Measurements from ENCODE around the gene ARL2BP. TPM values are rescaled to one million over a fixed set of nuclear protein-coding genes. Genes with fewer than 3 reads are reported as not detected.

Gene ARL2BP
- total RNA-seq, 1 donor from 2014 or later: 38.4 TPM

DNA sequence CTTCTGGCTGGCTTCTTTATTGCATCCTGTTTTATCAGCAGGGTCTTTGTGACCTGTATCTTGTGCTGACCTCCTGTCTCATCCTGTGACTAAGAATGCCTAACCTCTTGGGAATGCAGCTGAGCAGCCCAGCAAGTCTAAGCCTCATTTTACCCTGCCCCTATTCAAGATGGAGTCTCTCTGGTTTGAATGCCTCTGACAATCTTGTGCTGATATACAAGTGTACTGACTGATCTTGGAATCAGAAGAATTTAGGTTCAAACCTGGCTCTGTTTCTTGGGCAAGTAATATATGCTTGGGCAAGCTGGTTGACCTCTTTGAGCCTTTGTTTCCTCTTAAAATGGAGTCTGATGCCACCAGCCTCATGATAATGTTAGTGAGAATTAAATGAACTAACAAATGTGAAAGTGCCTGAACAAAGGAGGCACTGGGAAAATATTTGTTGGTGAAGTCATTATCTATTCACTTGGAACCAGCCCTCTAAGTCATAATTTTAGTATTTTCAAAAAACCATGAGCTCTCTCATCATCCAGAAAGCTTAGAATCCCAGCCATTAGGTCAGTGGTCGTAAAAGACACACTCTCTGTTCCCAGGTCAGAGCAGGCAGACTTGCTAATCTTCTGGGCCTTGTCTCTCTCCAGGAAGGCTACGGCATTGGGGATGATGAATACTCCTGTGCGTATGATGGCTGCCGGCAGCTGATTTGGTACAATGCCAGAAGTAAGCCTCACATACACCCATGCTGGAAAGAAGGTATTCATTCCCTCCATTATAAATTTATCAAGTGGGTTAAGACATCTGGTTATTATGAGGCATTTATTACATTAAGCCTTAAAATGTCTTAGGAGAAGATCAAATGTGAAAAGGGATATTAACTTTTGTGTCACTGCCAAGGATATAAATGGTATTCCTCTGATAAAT is 18.1 kb upstream of the ARL2BP start:
- Mint-ChIP-seq H3K36me3 (ENCODE audit: unreplicated experiment) (peaks cover 4% of the 10 kb centered on the region), H3K27ac (ENCODE audit: unreplicated experiment) (no peak overlapping the region), H3K27me3 (ENCODE audit: unreplicated experiment) (no peaks in the 10 kb centered on the region), H3K4me1 (ENCODE audit: low read depth, unreplicated experiment) (peaks cover 1% of the 10 kb centered on the region), H3K4me3 (ENCODE audit: unreplicated experiment) (no peak overlapping the region), H3K9me3 (ENCODE audit: unreplicated experiment) (no peaks in the 10 kb centered on the region)
- DNase-seq: no peak
- TF ChIP-seq, protein P1, sequence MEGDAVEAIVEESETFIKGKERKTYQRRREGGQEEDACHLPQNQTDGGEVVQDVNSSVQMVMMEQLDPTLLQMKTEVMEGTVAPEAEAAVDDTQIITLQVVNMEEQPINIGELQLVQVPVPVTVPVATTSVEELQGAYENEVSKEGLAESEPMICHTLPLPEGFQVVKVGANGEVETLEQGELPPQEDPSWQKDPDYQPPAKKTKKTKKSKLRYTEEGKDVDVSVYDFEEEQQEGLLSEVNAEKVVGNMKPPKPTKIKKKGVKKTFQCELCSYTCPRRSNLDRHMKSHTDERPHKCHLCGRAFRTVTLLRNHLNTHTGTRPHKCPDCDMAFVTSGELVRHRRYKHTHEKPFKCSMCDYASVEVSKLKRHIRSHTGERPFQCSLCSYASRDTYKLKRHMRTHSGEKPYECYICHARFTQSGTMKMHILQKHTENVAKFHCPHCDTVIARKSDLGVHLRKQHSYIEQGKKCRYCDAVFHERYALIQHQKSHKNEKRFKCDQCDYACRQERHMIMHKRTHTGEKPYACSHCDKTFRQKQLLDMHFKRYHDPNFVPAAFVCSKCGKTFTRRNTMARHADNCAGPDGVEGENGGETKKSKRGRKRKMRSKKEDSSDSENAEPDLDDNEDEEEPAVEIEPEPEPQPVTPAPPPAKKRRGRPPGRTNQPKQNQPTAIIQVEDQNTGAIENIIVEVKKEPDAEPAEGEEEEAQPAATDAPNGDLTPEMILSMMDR (IDR thresholded peaks at IDR 0.05; ENCODE audit: partially characterized antibody, unreplicated experiment): no peak

- Mint-ChIP-seq H3K9me3 (ENCODE audit: unreplicated experiment) (no peaks in the 10 kb centered on the region), H3K36me3 (ENCODE audit: unreplicated experiment) (peaks cover 4% of the 10 kb centered on the region), H3K27ac (ENCODE audit: unreplicated experiment) (no peak overlapping the region), H3K4me3 (ENCODE audit: unreplicated experiment) (no peak overlapping the region), H3K4me1 (ENCODE audit: low read depth, unreplicated experiment) (peaks cover 7% of the 10 kb centered on the region), H3K27me3 (ENCODE audit: unreplicated experiment) (peaks cover 3% of the 10 kb centered on the region)
- TF ChIP-seq, protein P1 (IDR thresholded peaks at IDR 0.05; ENCODE audit: partially characterized antibody, unreplicated experiment): no peak
- no peak for DNase-seq
Measured at GRCh38 chr16:57229079-57229478, 16.0 kb upstream of the ARL2BP start.

GRCh38 chr16:57231821-57232350 is 13.2 kb upstream of the ARL2BP start:
- Mint-ChIP-seq H3K36me3 (ENCODE audit: unreplicated experiment) (peaks cover 5% of the 10 kb centered on the region), H3K4me1 (ENCODE audit: low read depth, unreplicated experiment) (peaks cover 7% of the 10 kb centered on the region), H3K9me3 (ENCODE audit: unreplicated experiment) (no peaks in the 10 kb centered on the region), H3K27me3 (ENCODE audit: unreplicated experiment) (peaks cover 3% of the 10 kb centered on the region), H3K4me3 (ENCODE audit: unreplicated experiment) (no peak overlapping the region), H3K27ac (ENCODE audit: unreplicated experiment) (no peak overlapping the region)
- TF ChIP-seq, protein P1 (IDR thresholded peaks at IDR 0.05; ENCODE audit: partially characterized antibody, unreplicated experiment): no peak
- no peak for DNase-seq

- Mint-ChIP-seq H3K4me1 (ENCODE audit: low read depth, unreplicated experiment) (peaks cover 7% of the 10 kb centered on the region), H3K27me3 (ENCODE audit: unreplicated experiment) (peaks cover 3% of the 10 kb centered on the region), H3K36me3 (ENCODE audit: unreplicated experiment) (peaks cover 5% of the 10 kb centered on the region), H3K27ac (ENCODE audit: unreplicated experiment) (no peak overlapping the region), H3K4me3 (ENCODE audit: unreplicated experiment) (no peak overlapping the region), H3K9me3 (ENCODE audit: unreplicated experiment) (no peaks in the 10 kb centered on the region)
- TF ChIP-seq, protein P1 (IDR thresholded peaks at IDR 0.05; ENCODE audit: partially characterized antibody, unreplicated experiment): no peak
- DNase-seq: no peak
Measured at GRCh38 chr16:57233944-57234706, 10.9 kb upstream of the ARL2BP start.

Measured in glutamatergic neuron (in vitro differentiated cells).